GM12878 (cell line): ENCODE measurements around the gene ABCB9. TPM values are rescaled to one million over a fixed set of nuclear protein-coding genes. Genes with fewer than 3 reads are reported as not detected.

ENCODE experiments used
- ATAC-seq: fragments of 200-7000 bp; cut with Tn5 transposase; 3 replicates; pipeline ENCODE4 v1.9.1; 2020; ENCODE audit warnings: mild to moderate bottlenecking, moderate library complexity
- BruUV-seq: library from RNA; stranded (reverse); fragments of 400-500 nt; replicated peaks from 2 replicates; lab custom pipeline; 2021; lab: Mats Ljungman, UMichigan
- CTCF ChIA-PET: fragments of 300-600 bp; sonication (Branson Sonifier 250); formaldehyde crosslinking; extraction: SDS; loops from one replicate; lab custom pipeline; 2021; ENCODE audit warnings: inconsistent platforms; lab: Yijun Ruan, JAX
- POLR2A ChIA-PET: fragments of 350-600 bp; formaldehyde crosslinking; extraction: SDS; loops from one replicate; lab custom pipeline; 2021; ENCODE audit warnings: inconsistent platforms; lab: Charles Lee
- RAD21 ChIA-PET: fragments of 300-600 bp; sonication (Branson Sonifier 250); formaldehyde crosslinking; loops from one replicate; lab custom pipeline; 2023; ENCODE audit warnings: antibody characterized with exemption; ENCODE audit not compliant: unreplicated experiment; lab: Charles Lee
- SMC1A ChIA-PET: fragments of 300-600 bp; sonication (Branson Sonifier 250); formaldehyde crosslinking; loops from one replicate; lab custom pipeline; 2023; ENCODE audit not compliant: unreplicated experiment, uncharacterized antibody; lab: Charles Lee
- DNase-seq: peaks from one replicate; pipeline ENCODE4 v3.0.0-alpha.2; 2011; ENCODE audit warnings: low read depth, low spot score
- FAIRE-seq: peaks from 3 replicates; lab custom pipeline; 2011; peaks lifted over from hg19 to GRCh38; lab: Jason Lieb, UNC
- H2AFZ ChIP-seq: 2 replicates; pipeline ENCODE4 v1.6.0; 2011; ENCODE audit warnings: low read depth, low read length, control low read depth; ENCODE audit not compliant: control insufficient read depth
- H3K27ac ChIP-seq: 2 replicates; pipeline ENCODE4 v1.5.1; 2011; ENCODE audit warnings: control low read depth; ENCODE audit not compliant: control insufficient read depth, insufficient read depth
- H3K27me3 ChIP-seq, 2 experiments: replicated peaks in 1 of 2; 2 replicates each; pipeline versions ENCODE4 v1.6.0 to v1.6.1; 2011; ENCODE audit warnings: low read length in 1 of 2; ENCODE audit not compliant: control insufficient read depth in 2 of 2, insufficient read depth in 2 of 2
- H3K36me3 ChIP-seq, 2 experiments: 2 replicates each; pipeline ENCODE4 v1.5.1; 2011; ENCODE audit warnings: low read length in 1 of 2; ENCODE audit not compliant: control insufficient read depth in 2 of 2, insufficient read depth in 2 of 2
- H3K4me1 ChIP-seq: 2 replicates; pipeline ENCODE4 v1.6.1; 2011; ENCODE audit warnings: mild to moderate bottlenecking, low read length, moderate library complexity, mixed read lengths; ENCODE audit not compliant: control insufficient read depth, insufficient read depth
- H3K4me2 ChIP-seq: 2 replicates; pipeline ENCODE4 v1.6.0; 2011; ENCODE audit warnings: control low read depth; ENCODE audit not compliant: control insufficient read depth, insufficient read depth
- H3K4me3 ChIP-seq: fragments of 200-600 bp; sonication (generic); 2 replicates; pipeline ENCODE4 v1.5.1; 2016
- H3K79me2 ChIP-seq: 2 replicates; pipeline ENCODE4 v1.6.0; 2011; ENCODE audit warnings: low read length; ENCODE audit not compliant: control insufficient read depth, insufficient read depth
- H3K9ac ChIP-seq: 2 replicates; pipeline ENCODE4 v1.8.0; 2011; ENCODE audit warnings: low read length, control low read depth, mixed read lengths; ENCODE audit not compliant: control insufficient read depth, insufficient read depth
- H3K9me3 ChIP-seq: replicated peaks from 3 replicates; pipeline ENCODE4 v1.5.1; 2011; ENCODE audit warnings: mild to moderate bottlenecking, low read length; ENCODE audit not compliant: control insufficient read depth, insufficient read depth
- H4K20me1 ChIP-seq: 2 replicates; pipeline ENCODE4 v1.6.0; 2011; ENCODE audit not compliant: control insufficient read depth, insufficient read depth
- ATF7 ChIP-seq: fragments of 450-650 bp; IDR thresholded peaks from 2 replicates; pipeline ENCODE4 v1.6.1; 2016; ENCODE audit warnings: low read depth, mild to moderate bottlenecking
- CHD2 ChIP-seq: IDR thresholded peaks from 2 replicates; pipeline ENCODE4 v1.6.1; 2011; ENCODE audit warnings: low read depth, low read length, improper control_type of control experiment, borderline replicate concordance
- EZH2 ChIP-seq: IDR thresholded peaks from 2 replicates; pipeline ENCODE4 v1.6.1; 2012; ENCODE audit warnings: low read depth, mild to moderate bottlenecking, control low read depth, inconsistent platforms, low read length, borderline replicate concordance; ENCODE audit not compliant: control insufficient read depth
- FOXK2 ChIP-seq: fragments of 450-650 bp; IDR thresholded peaks from 2 replicates; pipeline ENCODE4 v1.6.1; 2017; ENCODE audit warnings: mild to moderate bottlenecking, moderate library complexity
- HDGF ChIP-seq: fragments of 450-650 bp; IDR thresholded peaks from 2 replicates; pipeline ENCODE4 v1.6.1; 2016; ENCODE audit warnings: antibody characterized with exemption
- JUND ChIP-seq: IDR thresholded peaks from 2 replicates; pipeline ENCODE4 v1.6.1; 2012; ENCODE audit warnings: low read depth, mild to moderate bottlenecking, low read length, improper control_type of control experiment, moderate library complexity
- MEF2A ChIP-seq: IDR thresholded peaks from 2 replicates; pipeline ENCODE4 v1.6.1; 2011; ENCODE audit warnings: low read depth, mild to moderate bottlenecking, low read length, moderate library complexity; ENCODE audit not compliant: insufficient read depth
- RBBP5 ChIP-seq: fragments of 200-600 bp; sonication (generic); conservative IDR thresholded peaks from 2 replicates; pipeline ENCODE4 v1.6.1; 2016
- ZBED1 ChIP-seq: IDR thresholded peaks from 2 replicates; pipeline ENCODE4 v1.6.1; 2016; ENCODE audit warnings: borderline replicate concordance
- ZZZ3 ChIP-seq: IDR thresholded peaks from 2 replicates; pipeline ENCODE4 v1.6.1; 2011; ENCODE audit warnings: low read depth; ENCODE audit not compliant: control insufficient read depth, insufficient read length
- WGBS: methylation state at CpG from one replicate; pipeline ENCODE4 v1.1.6; 2016; ENCODE audit warnings: low lambda C conversion rate; ENCODE audit not compliant: insufficient replicate concordance, insufficient coverage; ENCODE audit errors: missing lambda C conversion rate; 5-methylcytosine and 5-hydroxymethylcytosine counted together
- in situ Hi-C: fragments of 300-500 bp; cut with MboI; formaldehyde crosslinking; loops from 9 replicates; pipeline ENCODE4 v1.14.3; 2018; ENCODE audit warnings: mixed read lengths
- intact Hi-C: fragments of 100-400 bp; cut with micrococcal nuclease; formaldehyde crosslinking; loops from one replicate; pipeline ENCODE4 v1.14.2; 2022; ENCODE audit not compliant: unreplicated experiment
- polyA plus RNA-seq, 11 experiments: library from polyadenylated mRNA; depleted of rRNA in 4 of 11; unstranded in 6 of 11; stranded (reverse) in 5 of 11; fragments of >200 nt; fragmentation: Nextera tagmentation in 4 of 11; fragmentation: Illumina TruSeq in 1 of 11; extraction: Ambion mirVana in 4 of 11; extraction: Trizol in 1 of 11; gene quantifications; 1 replicate in 1 of 11; 2 replicates in 10 of 11; pipeline versions ENCODE4 v1.2.1 to v1.2.3, GENCODE V29; 2011 to 2016; ENCODE audit warnings: inconsistent platforms in 2 of 11, missing spikeins in 2 of 11, low read depth in 1 of 11
- total RNA-seq, 4 experiments: library from RNA; depleted of rRNA in 3 of 4; stranded (reverse); fragments of >200 nt in 3 of 4; fragmentation: Illumina TruSeq in 1 of 4; extraction: Trizol in 1 of 4; gene quantifications; 2 replicates each; pipeline versions ENCODE4 v1.2.1 to v1.2.3, GENCODE V29; 2013 to 2021
- TF ChIP-seq, protein P1 (sequence below): fragments of 450-650 bp; IDR thresholded peaks from 2 replicates; pipeline ENCODE4 v1.6.1; 2017; ENCODE audit warnings: mild to moderate bottlenecking, moderate library complexity
- TF ChIP-seq, protein P2 (sequence below): fragments of 450-650 bp; conservative IDR thresholded peaks from 2 replicates; pipeline ENCODE4 v1.6.1; 2017; ENCODE audit warnings: mild to moderate bottlenecking, moderate library complexity
- TF ChIP-seq, protein P3 (sequence below): fragments of 450-650 bp; formaldehyde crosslinking; IDR thresholded peaks from 2 replicates; pipeline ENCODE4 v1.5.0; 2022; ENCODE audit warnings: mild to moderate bottlenecking, missing genetic modification characterization

ABCB9 gene
- total and polyA plus RNA-seq, 10 of the 15 experiments (the other 5 are each of a cell fraction or from before 2014, with no cell fraction given), result 0.37 to 4.9 (median 3.1) TPM

DNA sequence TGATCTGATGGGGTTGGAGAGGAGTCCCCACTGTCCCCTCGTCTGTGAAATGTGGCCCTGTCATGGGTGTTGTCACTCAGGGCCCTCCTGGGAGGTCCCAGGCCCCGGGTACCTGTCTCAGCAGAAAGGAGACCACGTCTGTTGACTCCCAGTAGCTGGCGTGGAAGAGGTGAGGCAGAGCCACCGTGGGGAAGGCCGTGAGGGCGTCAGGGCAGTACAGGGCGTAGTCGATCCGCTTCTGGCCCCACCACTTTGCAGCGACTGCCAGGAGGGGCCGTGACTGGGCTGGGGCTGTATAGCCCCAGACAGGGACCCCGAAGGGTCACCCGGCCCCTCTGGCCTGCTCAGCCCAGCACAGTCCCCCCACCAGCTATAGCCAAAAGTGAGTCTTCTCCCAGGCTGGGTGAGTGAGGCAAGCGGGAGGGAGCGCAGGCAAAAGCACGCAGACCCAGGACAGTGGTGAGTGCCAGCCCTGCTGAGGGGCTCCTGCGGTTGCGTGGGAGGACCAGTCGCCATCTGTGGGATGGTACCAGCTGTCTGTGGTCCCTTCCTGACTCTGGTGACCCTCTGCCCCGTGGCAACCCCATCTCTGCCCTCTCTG lies 22.4 kb upstream of the ABCB9 start:
- no peak overlapping the region for H3K27ac ChIP-seq
- H3K9me3 ChIP-seq, result no peaks in the 10 kb centered on the region
- no peak overlapping the region for H2AFZ ChIP-seq
- intact Hi-C loops, result no loop called here
- no peak overlapping the region for H3K4me2 ChIP-seq
- H3K4me1 ChIP-seq, result peaks cover 6% of the 10 kb centered on the region
- CTCF ChIA-PET, result interaction anchor here (0.6 kb wide), 1 partner anchor 80 kb away, joined by 3 read pairs; no protein-coding TSS in a partner anchor
- DNase-seq (no peak), FAIRE-seq (no peak), ATAC-seq (no peak)
- H3K79me2 ChIP-seq, result no peaks in the 10 kb centered on the region
- SMC1A ChIA-PET, result interaction anchor here (0.9 kb wide), 1 partner anchor 250 kb away, joined by 3 read pairs; no protein-coding TSS in a partner anchor
- H4K20me1 ChIP-seq, result no peaks in the 10 kb centered on the region
- TF ChIP-seq ZBED1 (no peak), HDGF (no peak), ATF7 (no peak), MEF2A (no peak), CHD2 (no peak), FOXK2 (no peak), JUND (no peak), RBBP5 (no peak), ZZZ3 (no peak), EZH2 (no peak)
- TF ChIP-seq, protein P1, sequence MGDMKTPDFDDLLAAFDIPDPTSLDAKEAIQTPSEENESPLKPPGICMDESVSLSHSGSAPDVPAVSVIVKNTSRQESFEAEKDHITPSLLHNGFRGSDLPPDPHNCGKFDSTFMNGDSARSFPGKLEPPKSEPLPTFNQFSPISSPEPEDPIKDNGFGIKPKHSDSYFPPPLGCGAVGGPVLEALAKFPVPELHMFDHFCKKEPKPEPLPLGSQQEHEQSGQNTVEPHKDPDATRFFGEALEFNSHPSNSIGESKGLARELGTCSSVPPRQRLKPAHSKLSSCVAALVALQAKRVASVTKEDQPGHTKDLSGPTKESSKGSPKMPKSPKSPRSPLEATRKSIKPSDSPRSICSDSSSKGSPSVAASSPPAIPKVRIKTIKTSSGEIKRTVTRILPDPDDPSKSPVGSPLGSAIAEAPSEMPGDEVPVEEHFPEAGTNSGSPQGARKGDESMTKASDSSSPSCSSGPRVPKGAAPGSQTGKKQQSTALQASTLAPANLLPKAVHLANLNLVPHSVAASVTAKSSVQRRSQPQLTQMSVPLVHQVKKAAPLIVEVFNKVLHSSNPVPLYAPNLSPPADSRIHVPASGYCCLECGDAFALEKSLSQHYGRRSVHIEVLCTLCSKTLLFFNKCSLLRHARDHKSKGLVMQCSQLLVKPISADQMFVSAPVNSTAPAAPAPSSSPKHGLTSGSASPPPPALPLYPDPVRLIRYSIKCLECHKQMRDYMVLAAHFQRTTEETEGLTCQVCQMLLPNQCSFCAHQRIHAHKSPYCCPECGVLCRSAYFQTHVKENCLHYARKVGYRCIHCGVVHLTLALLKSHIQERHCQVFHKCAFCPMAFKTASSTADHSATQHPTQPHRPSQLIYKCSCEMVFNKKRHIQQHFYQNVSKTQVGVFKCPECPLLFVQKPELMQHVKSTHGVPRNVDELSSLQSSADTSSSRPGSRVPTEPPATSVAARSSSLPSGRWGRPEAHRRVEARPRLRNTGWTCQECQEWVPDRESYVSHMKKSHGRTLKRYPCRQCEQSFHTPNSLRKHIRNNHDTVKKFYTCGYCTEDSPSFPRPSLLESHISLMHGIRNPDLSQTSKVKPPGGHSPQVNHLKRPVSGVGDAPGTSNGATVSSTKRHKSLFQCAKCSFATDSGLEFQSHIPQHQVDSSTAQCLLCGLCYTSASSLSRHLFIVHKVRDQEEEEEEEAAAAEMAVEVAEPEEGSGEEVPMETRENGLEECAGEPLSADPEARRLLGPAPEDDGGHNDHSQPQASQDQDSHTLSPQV, result no peak
- TF ChIP-seq, protein P2, sequence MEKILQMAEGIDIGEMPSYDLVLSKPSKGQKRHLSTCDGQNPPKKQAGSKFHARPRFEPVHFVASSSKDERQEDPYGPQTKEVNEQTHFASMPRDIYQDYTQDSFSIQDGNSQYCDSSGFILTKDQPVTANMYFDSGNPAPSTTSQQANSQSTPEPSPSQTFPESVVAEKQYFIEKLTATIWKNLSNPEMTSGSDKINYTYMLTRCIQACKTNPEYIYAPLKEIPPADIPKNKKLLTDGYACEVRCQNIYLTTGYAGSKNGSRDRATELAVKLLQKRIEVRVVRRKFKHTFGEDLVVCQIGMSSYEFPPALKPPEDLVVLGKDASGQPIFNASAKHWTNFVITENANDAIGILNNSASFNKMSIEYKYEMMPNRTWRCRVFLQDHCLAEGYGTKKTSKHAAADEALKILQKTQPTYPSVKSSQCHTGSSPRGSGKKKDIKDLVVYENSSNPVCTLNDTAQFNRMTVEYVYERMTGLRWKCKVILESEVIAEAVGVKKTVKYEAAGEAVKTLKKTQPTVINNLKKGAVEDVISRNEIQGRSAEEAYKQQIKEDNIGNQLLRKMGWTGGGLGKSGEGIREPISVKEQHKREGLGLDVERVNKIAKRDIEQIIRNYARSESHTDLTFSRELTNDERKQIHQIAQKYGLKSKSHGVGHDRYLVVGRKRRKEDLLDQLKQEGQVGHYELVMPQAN, result no peak
- TF ChIP-seq, protein P3, sequence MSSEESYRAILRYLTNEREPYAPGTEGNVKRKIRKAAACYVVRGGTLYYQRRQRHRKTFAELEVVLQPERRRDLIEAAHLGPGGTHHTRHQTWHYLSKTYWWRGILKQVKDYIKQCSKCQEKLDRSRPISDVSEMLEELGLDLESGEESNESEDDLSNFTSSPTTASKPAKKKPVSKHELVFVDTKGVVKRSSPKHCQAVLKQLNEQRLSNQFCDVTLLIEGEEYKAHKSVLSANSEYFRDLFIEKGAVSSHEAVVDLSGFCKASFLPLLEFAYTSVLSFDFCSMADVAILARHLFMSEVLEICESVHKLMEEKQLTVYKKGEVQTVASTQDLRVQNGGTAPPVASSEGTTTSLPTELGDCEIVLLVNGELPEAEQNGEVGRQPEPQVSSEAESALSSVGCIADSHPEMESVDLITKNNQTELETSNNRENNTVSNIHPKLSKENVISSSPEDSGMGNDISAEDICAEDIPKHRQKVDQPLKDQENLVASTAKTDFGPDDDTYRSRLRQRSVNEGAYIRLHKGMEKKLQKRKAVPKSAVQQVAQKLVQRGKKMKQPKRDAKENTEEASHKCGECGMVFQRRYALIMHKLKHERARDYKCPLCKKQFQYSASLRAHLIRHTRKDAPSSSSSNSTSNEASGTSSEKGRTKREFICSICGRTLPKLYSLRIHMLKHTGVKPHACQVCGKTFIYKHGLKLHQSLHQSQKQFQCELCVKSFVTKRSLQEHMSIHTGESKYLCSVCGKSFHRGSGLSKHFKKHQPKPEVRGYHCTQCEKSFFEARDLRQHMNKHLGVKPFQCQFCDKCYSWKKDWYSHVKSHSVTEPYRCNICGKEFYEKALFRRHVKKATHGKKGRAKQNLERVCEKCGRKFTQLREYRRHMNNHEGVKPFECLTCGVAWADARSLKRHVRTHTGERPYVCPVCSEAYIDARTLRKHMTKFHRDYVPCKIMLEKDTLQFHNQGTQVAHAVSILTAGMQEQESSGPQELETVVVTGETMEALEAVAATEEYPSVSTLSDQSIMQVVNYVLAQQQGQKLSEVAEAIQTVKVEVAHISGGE (CRISPR knock-in tag), result no peak
- RAD21 ChIA-PET, result interaction anchor here (1.7 kb wide), 1 partner anchor 249 kb away, joined by 4 read pairs; no protein-coding TSS in a partner anchor
- no peak overlapping the region for H3K9ac ChIP-seq
- in situ Hi-C loops, result no loop called here
- H3K4me3 ChIP-seq, result no peak overlapping the region
- H3K27me3 ChIP-seq, result no peaks in the 10 kb centered on the region; a peak in 1 of 4 replicates
- no peaks in the 10 kb centered on the region for H3K36me3 ChIP-seq
- WGBS, result 68% methylated on average over 20 of the region's 21 CpGs
- no TSS peak for BruUV-seq
- POLR2A ChIA-PET, result no interaction called here
